Stimulated activated CD8-positive, alpha-beta memory T cell treated with anti-CD3 and anti-CD28 coated beads, Interleukin-7, amount 100 ng/mL, for 1 hour (primary cell): ENCODE data around the gene CDK13.

ENCODE experiments used
- DNase-seq, 2 donors: peaks; one replicate each; pipeline ENCODE4 v3.0.0-alpha.2; 2020; ENCODE audit warnings: low read depth in 2 of 2

Gene CDK13

GRCh38 chr7:39948956-39949928 is 814 bp upstream of the CDK13 start:
- DNase-seq: peak; percentile 95 to 96

GRCh38 chr7:39950473-39951225 is 593 bp downstream of the CDK13 start:
- DNase-seq: peak in 1 of 2 donors; percentile 9

- peak; percentile 43 to 46 for DNase-seq
Observed at GRCh38 chr7:39951226-39952194, 1.5 kb downstream of the CDK13 start.

GRCh38 chr7:39952374-39952773 is 2.3 kb downstream of the CDK13 start:
- no peak for DNase-seq

GRCh38 chr7:39952803-39953202 is 2.7 kb downstream of the CDK13 start:
- no peak for DNase-seq

GRCh38 chr7:39954694-39955093 is 4.6 kb downstream of the CDK13 start:
- no peak for DNase-seq

- no peak for DNase-seq
Observed at GRCh38 chr7:39958038-39958437, 8.0 kb downstream of the CDK13 start.

- DNase-seq: no peak
Observed at GRCh38 chr7:39967406-39968161, 17.5 kb downstream of the CDK13 start.

- no peak for DNase-seq
Observed at GRCh38 chr7:39969431-39969830, 19.4 kb downstream of the CDK13 start.

- no peak for DNase-seq
Observed at GRCh38 chr7:39971924-39972323, 21.9 kb downstream of the CDK13 start.

- DNase-seq: no peak
Observed at GRCh38 chr7:39973801-39974200, 23.7 kb downstream of the CDK13 start.

- DNase-seq: no peak
Observed at GRCh38 chr7:39978230-39978934, 28.3 kb downstream of the CDK13 start.

- no peak for DNase-seq
Observed at GRCh38 chr7:39979406-39980073, 29.5 kb downstream of the CDK13 start.

- DNase-seq: no peak
Observed at GRCh38 chr7:39985398-39985918, 35.4 kb downstream of the CDK13 start.

GRCh38 chr7:39987641-39988347 is 37.7 kb downstream of the CDK13 start:
- no peak for DNase-seq

- no peak for DNase-seq
Observed at GRCh38 chr7:40000734-40001315, 50.8 kb downstream of the CDK13 start.

GRCh38 chr7:40001649-40002048 is 51.6 kb downstream of the CDK13 start:
- no peak for DNase-seq

GRCh38 chr7:40003597-40003996 is 53.5 kb downstream of the CDK13 start:
- no peak for DNase-seq
